OCI-LY3 (cell line): ENCODE results near the gene LSM6.

Experiments used
- EZH2phosphoT487 ChIP-seq: fragments of 200-600 bp; shearing (Covaris generic); IDR thresholded peaks from 2 replicates; pipeline ENCODE4 v1.6.1; 2018; ENCODE audit warnings: antibody characterized with exemption, mixed run types, low read depth
- TF ChIP-seq, protein P1 (sequence below): fragments of 200-600, 300-600 bp; sonication (generic); IDR thresholded peaks from 2 replicates; pipeline ENCODE4 v1.5.1; 2014; ENCODE audit warnings: antibody characterized with exemption, low read length, low read depth

- TF ChIP-seq, protein P1, sequence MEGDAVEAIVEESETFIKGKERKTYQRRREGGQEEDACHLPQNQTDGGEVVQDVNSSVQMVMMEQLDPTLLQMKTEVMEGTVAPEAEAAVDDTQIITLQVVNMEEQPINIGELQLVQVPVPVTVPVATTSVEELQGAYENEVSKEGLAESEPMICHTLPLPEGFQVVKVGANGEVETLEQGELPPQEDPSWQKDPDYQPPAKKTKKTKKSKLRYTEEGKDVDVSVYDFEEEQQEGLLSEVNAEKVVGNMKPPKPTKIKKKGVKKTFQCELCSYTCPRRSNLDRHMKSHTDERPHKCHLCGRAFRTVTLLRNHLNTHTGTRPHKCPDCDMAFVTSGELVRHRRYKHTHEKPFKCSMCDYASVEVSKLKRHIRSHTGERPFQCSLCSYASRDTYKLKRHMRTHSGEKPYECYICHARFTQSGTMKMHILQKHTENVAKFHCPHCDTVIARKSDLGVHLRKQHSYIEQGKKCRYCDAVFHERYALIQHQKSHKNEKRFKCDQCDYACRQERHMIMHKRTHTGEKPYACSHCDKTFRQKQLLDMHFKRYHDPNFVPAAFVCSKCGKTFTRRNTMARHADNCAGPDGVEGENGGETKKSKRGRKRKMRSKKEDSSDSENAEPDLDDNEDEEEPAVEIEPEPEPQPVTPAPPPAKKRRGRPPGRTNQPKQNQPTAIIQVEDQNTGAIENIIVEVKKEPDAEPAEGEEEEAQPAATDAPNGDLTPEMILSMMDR, result no peak
- TF ChIP-seq EZH2phosphoT487, result no peak
Observed at GRCh38 chr4:146222313-146222712, 46.8 kb downstream of the LSM6 start.
